ENCODE results near the gene GJA9. TPM values are rescaled to one million over a fixed set of nuclear protein-coding genes. Genes with fewer than 3 reads are reported as not detected.
A peak's percentile ranks its signal among the peaks of the same experiment; 100 is the strongest.

GJA9 gene
- total RNA-seq, 1 experiment from 2014 or later: not detected

GRCh38 chr1:38834937-38835827, 46.2 kb downstream of the GJA9 start:
- no peak for TF ChIP-seq EZH2phosphoT487 (IDR thresholded peaks at IDR 0.05; ENCODE audit: borderline replicate concordance, low read length)
- TF ChIP-seq CTCF (conservative IDR thresholded peaks at IDR 0.05; ENCODE audit: low read depth, low read length): peak; percentile 91
- TF ChIP-seq EZH2 (IDR thresholded peaks at IDR 0.05; ENCODE audit: low read length, unreplicated experiment): no peak
- Histone ChIP-seq H4K20me1 (ENCODE audit: low read length) (no peaks in the 10 kb centered on the region), H3K79me2 (ENCODE audit: low read length) (no peaks in the 10 kb centered on the region), H3F3A (ENCODE audit: low read length, unreplicated experiment) (no peaks in the 10 kb centered on the region), H2AFZ (ENCODE audit: low read length) (no peak overlapping the region), H3K27ac (ENCODE audit: low read length) (no peak overlapping the region), H3K9ac (ENCODE audit: low read length) (no peak overlapping the region), H3K4me2 (ENCODE audit: low read length) (no peak overlapping the region), H3K36me3 (ENCODE audit: low read depth, low read length) (peaks cover 10% of the 10 kb centered on the region; the same call in 1 of the 2 replicates), H3K27me3 (ENCODE audit: low read length) (peaks cover 21% of the 10 kb centered on the region), H3K9me3 (ENCODE audit: low read length) (no peaks in the 10 kb centered on the region), H3K4me3 (ENCODE audit: low read length) (no peak overlapping the region), H3K9me2 (replicated peaks; ENCODE audit: low read length) (no peaks in the 10 kb centered on the region), H3K4me1 (ENCODE audit: insufficient read depth, low read length) (no peaks in the 10 kb centered on the region)
- POLR2A ChIA-PET (ENCODE audit: unreplicated experiment): interaction anchor here (0.6 kb wide), 1 partner anchor 716 kb away, joined by 3 read pairs; no protein-coding TSS in a partner anchor
- intact Hi-C loops (cut with micrococcal nuclease): loop anchor here (1.0 kb wide), 1 partner anchor 809 kb away; no protein-coding TSS in a partner anchor
- no TSS peak for BruUV-seq (replicated peaks)
- DNase-seq (peak; percentile 91), ATAC-seq (peak; percentile 98)
- CTCF ChIA-PET: interaction anchor here (0.6 to 1.1 kb wide), 4 partner anchors 763 to 1146 kb away, joined by 3 to 6 read pairs (median 4); partner anchors contain the start of gene SF3A3

GRCh38 chr1:38834221-38834782, 47.1 kb downstream of the GJA9 start:
- H3K9me3 ChIP-seq (ENCODE audit: low read length): no peaks in the 10 kb centered on the region
- TF ChIP-seq EZH2phosphoT487 (IDR thresholded peaks at IDR 0.05; ENCODE audit: borderline replicate concordance, low read length): no peak
- no peak for TF ChIP-seq CTCF (conservative IDR thresholded peaks at IDR 0.05; ENCODE audit: low read depth, low read length)
- no peak for TF ChIP-seq EZH2 (IDR thresholded peaks at IDR 0.05; ENCODE audit: low read length, unreplicated experiment)
- ATAC-seq (no peak), DNase-seq (no peak)
- CTCF ChIA-PET: no interaction called here
- H3K4me1 ChIP-seq (ENCODE audit: insufficient read depth, low read length): no peaks in the 10 kb centered on the region
- no peak overlapping the region for H2AFZ ChIP-seq (ENCODE audit: low read length)
- H3F3A ChIP-seq (ENCODE audit: low read length, unreplicated experiment): no peaks in the 10 kb centered on the region
- POLR2A ChIA-PET (ENCODE audit: unreplicated experiment): no interaction called here
- H3K4me3 ChIP-seq (ENCODE audit: low read length): no peak overlapping the region
- H3K36me3 ChIP-seq (ENCODE audit: low read depth, low read length): peaks cover 8% of the 10 kb centered on the region; the same call in 1 of the 2 replicates
- H3K4me2 ChIP-seq (ENCODE audit: low read length): no peak overlapping the region
- no peaks in the 10 kb centered on the region for H3K9me2 ChIP-seq (replicated peaks; ENCODE audit: low read length)
- BruUV-seq (replicated peaks): no TSS peak
- intact Hi-C loops (cut with micrococcal nuclease): no loop called here
- H4K20me1 ChIP-seq (ENCODE audit: low read length): no peaks in the 10 kb centered on the region
- peaks cover 30% of the 10 kb centered on the region for H3K27me3 ChIP-seq (ENCODE audit: low read length)
- no peaks in the 10 kb centered on the region for H3K79me2 ChIP-seq (ENCODE audit: low read length)
- H3K9ac ChIP-seq (ENCODE audit: low read length): no peak overlapping the region
- no peak overlapping the region for H3K27ac ChIP-seq (ENCODE audit: low read length)
